Measurements from ENCODE around the gene CDCA3.

GRCh38 chr12:6866163-6866919, 15.3 kb upstream of the CDCA3 start:
- TF ChIP-seq CTCF (IDR thresholded peaks at IDR 0.05) = no peak
- TF ChIP-seq EZH2 (IDR thresholded peaks at IDR 0.05; ENCODE audit: borderline replicate concordance, insufficient read depth, low read depth, low read length, poor library complexity, severe bottlenecking) = no peak

Measured in B cell (primary cell).